ENCODE data around the gene ZNF831. TPM values are rescaled to one million over a fixed set of nuclear protein-coding genes. Genes with fewer than 3 reads are reported as not detected.
A peak's percentile ranks its signal among the peaks of the same experiment; 100 is the strongest.

Gene ZNF831
- total RNA-seq, 2 experiments from 2014 or later: 10.9 to 11.9 TPM

DNA sequence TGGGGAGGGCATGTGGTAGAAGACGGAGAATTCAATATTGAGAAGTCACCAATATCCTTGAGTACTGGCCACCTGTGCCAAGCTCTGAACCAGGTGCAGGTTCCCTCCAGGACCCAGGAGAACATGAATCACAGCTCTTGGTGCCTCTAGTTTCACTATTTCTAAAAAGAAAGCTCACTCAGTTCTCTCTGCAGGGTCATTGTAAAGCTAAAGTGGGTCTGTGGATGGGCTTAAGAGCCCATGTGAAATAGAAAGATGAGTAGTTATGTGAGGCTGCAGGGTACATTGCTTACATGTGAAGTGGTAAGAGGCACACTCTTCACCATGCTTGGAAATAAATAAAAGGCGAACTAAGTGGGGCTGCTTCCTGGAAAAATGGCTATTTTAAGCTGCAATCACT lies 43.6 kb downstream of the ZNF831 start:
- ATAC-seq: peak; percentile 13
- Mint-ChIP-seq H3K36me3 (ENCODE audit: low read depth) (peaks cover 13% of the 10 kb centered on the region), H3K27me3 (no peaks in the 10 kb centered on the region), H3K4me1 (ENCODE audit: low read depth) (peaks cover 29% of the 10 kb centered on the region), H3K9me3 (no peaks in the 10 kb centered on the region), H3K4me3 (no peak overlapping the region), H3K27ac (peak overlapping the region; percentile 72)
- ChIA-PET CTCF (interaction anchor here (0.7 to 7.5 kb wide), 54 partner anchors 8 to 549 kb away, joined by 3 to 234 read pairs (median 8); partner anchors contain the start of genes ATP5F1E, TUBB1 and ZNF831), POLR2A (interaction anchor here (0.6 to 2.4 kb wide), 6 partner anchors 49 to 363 kb away, joined by 3 to 9 read pairs (median 4); no protein-coding TSS in a partner anchor)
- TF ChIP-seq, protein P1, sequence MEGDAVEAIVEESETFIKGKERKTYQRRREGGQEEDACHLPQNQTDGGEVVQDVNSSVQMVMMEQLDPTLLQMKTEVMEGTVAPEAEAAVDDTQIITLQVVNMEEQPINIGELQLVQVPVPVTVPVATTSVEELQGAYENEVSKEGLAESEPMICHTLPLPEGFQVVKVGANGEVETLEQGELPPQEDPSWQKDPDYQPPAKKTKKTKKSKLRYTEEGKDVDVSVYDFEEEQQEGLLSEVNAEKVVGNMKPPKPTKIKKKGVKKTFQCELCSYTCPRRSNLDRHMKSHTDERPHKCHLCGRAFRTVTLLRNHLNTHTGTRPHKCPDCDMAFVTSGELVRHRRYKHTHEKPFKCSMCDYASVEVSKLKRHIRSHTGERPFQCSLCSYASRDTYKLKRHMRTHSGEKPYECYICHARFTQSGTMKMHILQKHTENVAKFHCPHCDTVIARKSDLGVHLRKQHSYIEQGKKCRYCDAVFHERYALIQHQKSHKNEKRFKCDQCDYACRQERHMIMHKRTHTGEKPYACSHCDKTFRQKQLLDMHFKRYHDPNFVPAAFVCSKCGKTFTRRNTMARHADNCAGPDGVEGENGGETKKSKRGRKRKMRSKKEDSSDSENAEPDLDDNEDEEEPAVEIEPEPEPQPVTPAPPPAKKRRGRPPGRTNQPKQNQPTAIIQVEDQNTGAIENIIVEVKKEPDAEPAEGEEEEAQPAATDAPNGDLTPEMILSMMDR (IDR thresholded peaks at IDR 0.05): no peak
- no peak for DNase-seq
- intact Hi-C loops (cut with micrococcal nuclease): loop anchor here (1.0 kb wide), 1 partner anchor 119 kb away; no protein-coding TSS in a partner anchor

DNA sequence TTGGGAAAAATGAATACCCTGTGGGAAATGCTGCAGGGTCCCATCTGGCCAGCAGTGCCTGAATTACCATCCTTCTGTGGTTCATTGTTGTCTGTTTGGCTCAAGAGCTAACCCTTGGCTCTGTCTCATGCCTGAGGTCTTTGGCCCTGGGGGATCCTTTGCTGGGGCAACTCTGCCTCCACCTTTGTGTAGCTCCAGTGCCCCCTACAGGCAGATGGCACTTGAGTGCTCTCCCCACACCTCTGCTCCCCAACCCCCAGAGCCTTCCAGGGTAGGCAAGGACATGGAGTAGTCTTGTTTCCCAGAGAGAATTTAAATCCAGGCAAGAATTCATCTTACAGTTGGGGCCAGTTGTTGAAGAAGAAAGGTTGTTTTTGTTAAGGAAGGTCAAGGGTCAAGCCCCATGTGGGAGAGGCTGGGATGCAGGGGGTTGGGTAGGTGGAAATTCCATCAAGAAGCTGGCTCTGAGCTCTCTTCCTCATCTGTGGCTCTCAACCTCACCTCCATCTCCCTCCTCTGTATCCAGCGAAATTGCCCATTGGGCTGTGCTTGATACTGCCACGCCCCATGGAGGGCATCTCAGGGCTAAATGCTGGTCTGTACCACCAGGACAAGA lies 44.2 kb downstream of the ZNF831 start:
- TF ChIP-seq, protein P1 (IDR thresholded peaks at IDR 0.05): peak; percentile 87
- peaks cover 28% of the 10 kb centered on the region for H3K4me1 Mint-ChIP-seq (ENCODE audit: low read depth)
- DNase-seq: peak; percentile 88
- no peak overlapping the region for H3K4me3 Mint-ChIP-seq
- no peaks in the 10 kb centered on the region for H3K27me3 Mint-ChIP-seq
- H3K27ac Mint-ChIP-seq: peak overlapping the region; percentile 72
- no peaks in the 10 kb centered on the region for H3K9me3 Mint-ChIP-seq
- intact Hi-C loops (cut with micrococcal nuclease): loop anchor here (1.0 kb wide), 1 partner anchor 120 kb away; no protein-coding TSS in a partner anchor
- peak; percentile 96 for ATAC-seq
- H3K36me3 Mint-ChIP-seq (ENCODE audit: low read depth): peaks cover 16% of the 10 kb centered on the region
- CTCF ChIA-PET: interaction anchor here (0.6 to 7.5 kb wide), 60 partner anchors 8 to 550 kb away, joined by 3 to 234 read pairs (median 6); partner anchors contain the start of genes ATP5F1E, TUBB1 and ZNF831
- POLR2A ChIA-PET: interaction anchor here (0.6 to 2.4 kb wide), 6 partner anchors 50 to 364 kb away, joined by 3 to 9 read pairs (median 4); no protein-coding TSS in a partner anchor

DNA sequence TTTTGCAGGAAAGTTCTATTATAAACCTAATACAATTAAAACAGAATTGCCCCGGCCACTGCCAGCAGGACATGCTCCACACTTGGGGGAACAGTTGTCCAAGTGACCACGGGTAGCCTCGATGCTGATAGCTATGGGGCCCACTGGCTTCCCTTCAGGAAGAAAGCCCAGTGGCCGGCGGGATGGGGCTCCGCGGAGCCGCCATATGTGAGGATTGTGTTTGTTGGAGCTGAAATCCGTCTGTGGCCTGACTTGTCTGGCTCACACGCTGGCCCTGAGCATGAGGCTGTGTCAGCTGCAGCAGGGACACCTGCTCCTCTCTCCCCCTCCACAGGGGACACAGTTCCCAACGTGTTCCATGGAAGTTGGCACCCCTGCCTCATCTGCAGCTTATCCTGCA lies 46.6 kb downstream of the ZNF831 start:
- DNase-seq (no peak), ATAC-seq (no peak)
- H3K9me3 Mint-ChIP-seq: no peaks in the 10 kb centered on the region
- CTCF ChIA-PET: interaction anchor here (0.5 to 2.3 kb wide), 4 partner anchors 11 to 194 kb away, joined by 3 to 9 read pairs (median 8); no protein-coding TSS in a partner anchor
- H3K4me1 Mint-ChIP-seq (ENCODE audit: low read depth): peaks cover 17% of the 10 kb centered on the region
- no peaks in the 10 kb centered on the region for H3K27me3 Mint-ChIP-seq
- POLR2A ChIA-PET: interaction anchor here (1.0 kb wide), 1 partner anchor 43 kb away, joined by 5 read pairs; no protein-coding TSS in a partner anchor
- intact Hi-C loops (cut with micrococcal nuclease): no loop called here
- TF ChIP-seq, protein P1 (IDR thresholded peaks at IDR 0.05): no peak
- no peak overlapping the region for H3K27ac Mint-ChIP-seq
- peaks cover 15% of the 10 kb centered on the region for H3K36me3 Mint-ChIP-seq (ENCODE audit: low read depth)
- H3K4me3 Mint-ChIP-seq: no peak overlapping the region

DNA sequence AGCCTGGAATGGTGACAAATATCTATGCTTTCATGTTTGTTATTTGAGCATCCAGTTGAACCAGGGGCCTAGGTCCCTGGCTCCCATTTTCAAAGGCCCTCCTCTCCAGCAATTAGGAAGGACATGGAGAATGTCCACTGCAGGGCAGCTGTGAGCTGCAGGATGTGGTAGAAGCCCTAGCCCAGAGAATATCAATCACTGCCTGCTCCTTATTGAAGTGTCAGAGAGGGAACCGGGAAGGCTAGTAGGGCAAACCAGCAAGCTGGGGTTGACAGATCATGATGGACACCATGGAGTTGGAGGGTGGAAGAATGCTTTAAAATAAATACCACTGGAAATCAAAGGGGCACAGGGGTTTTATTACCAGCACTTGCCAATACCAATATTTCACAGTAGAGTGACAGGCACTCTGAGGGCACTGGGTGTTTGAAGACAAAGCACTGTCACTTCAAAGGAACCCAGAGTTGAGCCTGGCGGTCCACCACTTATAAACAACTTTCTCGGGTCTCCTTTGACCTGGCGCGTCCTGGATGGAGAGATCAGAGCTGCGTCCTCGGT lies 47.7 kb downstream of the ZNF831 start:
- intact Hi-C loops (cut with micrococcal nuclease): no loop called here
- H3K4me3 Mint-ChIP-seq: no peak overlapping the region
- H3K9me3 Mint-ChIP-seq: no peaks in the 10 kb centered on the region
- CTCF ChIA-PET: interaction anchor here (1.2 to 1.4 kb wide), 2 partner anchors 89 to 123 kb away, joined by 5 to 9 read pairs; no protein-coding TSS in a partner anchor
- ATAC-seq (no peak), DNase-seq (no peak)
- H3K36me3 Mint-ChIP-seq (ENCODE audit: low read depth): peaks cover 15% of the 10 kb centered on the region
- H3K4me1 Mint-ChIP-seq (ENCODE audit: low read depth): peaks cover 13% of the 10 kb centered on the region
- TF ChIP-seq, protein P1 (IDR thresholded peaks at IDR 0.05): no peak
- no peaks in the 10 kb centered on the region for H3K27me3 Mint-ChIP-seq
- POLR2A ChIA-PET: interaction anchor here (1.0 kb wide), 1 partner anchor 42 kb away, joined by 5 read pairs; no protein-coding TSS in a partner anchor
- H3K27ac Mint-ChIP-seq: no peak overlapping the region
